Measurements from ENCODE around the gene CDKN1C.

Gene CDKN1C

GRCh38 chr11:2916114-2916891 is 30.7 kb upstream of the CDKN1C start:
- H3K4me1 Mint-ChIP-seq: no peaks in the 10 kb centered on the region
- H3K27me3 Mint-ChIP-seq (ENCODE audit: low read depth): peaks cover 5% of the 10 kb centered on the region
- no peak for TF ChIP-seq CTCF (IDR thresholded peaks at IDR 0.05; ENCODE audit: unreplicated experiment in 3 of 3)
- no peaks in the 10 kb centered on the region for H3K36me3 Mint-ChIP-seq (ENCODE audit: low read depth)
- no peak overlapping the region for H3K4me3 Mint-ChIP-seq
- H3K27ac Mint-ChIP-seq: no peak overlapping the region
- H3K9me3 Mint-ChIP-seq: no peaks in the 10 kb centered on the region

DNA sequence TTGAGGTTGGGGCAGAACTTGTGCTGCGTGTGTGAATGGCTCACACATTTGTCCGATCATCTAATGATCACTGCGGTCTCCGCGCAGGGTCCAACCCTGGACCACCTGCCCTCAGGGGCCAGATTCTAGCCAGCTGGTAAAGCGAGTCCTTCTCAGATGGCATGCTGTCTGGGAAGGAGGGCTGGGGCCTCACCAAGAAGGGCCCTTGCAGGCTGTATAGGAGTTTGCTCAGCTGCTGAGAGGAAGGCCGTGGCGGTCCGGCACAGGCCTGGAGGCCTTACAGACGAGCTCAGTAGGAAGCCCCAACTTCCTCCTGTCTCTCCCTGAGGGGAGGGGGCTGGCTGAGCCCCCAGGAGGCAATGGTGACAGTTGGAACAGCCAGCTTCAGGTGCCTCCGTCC is 29.9 kb upstream of the CDKN1C start:
- Mint-ChIP-seq H3K9me3 (no peaks in the 10 kb centered on the region), H3K36me3 (ENCODE audit: low read depth) (no peaks in the 10 kb centered on the region), H3K27ac (no peak overlapping the region), H3K27me3 (ENCODE audit: low read depth) (peaks cover 5% of the 10 kb centered on the region), H3K4me3 (no peak overlapping the region), H3K4me1 (no peaks in the 10 kb centered on the region)
- no peak for TF ChIP-seq CTCF (IDR thresholded peaks at IDR 0.05; ENCODE audit: unreplicated experiment in 3 of 3)

- no peak overlapping the region for H3K27ac Mint-ChIP-seq
- peaks cover 5% of the 10 kb centered on the region for H3K27me3 Mint-ChIP-seq (ENCODE audit: low read depth)
- H3K4me1 Mint-ChIP-seq: no peaks in the 10 kb centered on the region
- no peaks in the 10 kb centered on the region for H3K9me3 Mint-ChIP-seq
- no peak overlapping the region for H3K4me3 Mint-ChIP-seq
- no peaks in the 10 kb centered on the region for H3K36me3 Mint-ChIP-seq (ENCODE audit: low read depth)
- no peak for TF ChIP-seq CTCF (IDR thresholded peaks at IDR 0.05; ENCODE audit: unreplicated experiment in 3 of 3)
Measured at GRCh38 chr11:2914455-2915195, 29.1 kb upstream of the CDKN1C start.

- H3K4me1 Mint-ChIP-seq: no peaks in the 10 kb centered on the region
- H3K9me3 Mint-ChIP-seq: no peaks in the 10 kb centered on the region
- no peaks in the 10 kb centered on the region for H3K36me3 Mint-ChIP-seq (ENCODE audit: low read depth)
- H3K4me3 Mint-ChIP-seq: no peak overlapping the region
- TF ChIP-seq CTCF (IDR thresholded peaks at IDR 0.05; ENCODE audit: unreplicated experiment in 3 of 3): no peak
- peaks cover 5% of the 10 kb centered on the region for H3K27me3 Mint-ChIP-seq (ENCODE audit: low read depth)
- no peak overlapping the region for H3K27ac Mint-ChIP-seq
Measured at GRCh38 chr11:2913776-2914175, 28.2 kb upstream of the CDKN1C start.

DNA sequence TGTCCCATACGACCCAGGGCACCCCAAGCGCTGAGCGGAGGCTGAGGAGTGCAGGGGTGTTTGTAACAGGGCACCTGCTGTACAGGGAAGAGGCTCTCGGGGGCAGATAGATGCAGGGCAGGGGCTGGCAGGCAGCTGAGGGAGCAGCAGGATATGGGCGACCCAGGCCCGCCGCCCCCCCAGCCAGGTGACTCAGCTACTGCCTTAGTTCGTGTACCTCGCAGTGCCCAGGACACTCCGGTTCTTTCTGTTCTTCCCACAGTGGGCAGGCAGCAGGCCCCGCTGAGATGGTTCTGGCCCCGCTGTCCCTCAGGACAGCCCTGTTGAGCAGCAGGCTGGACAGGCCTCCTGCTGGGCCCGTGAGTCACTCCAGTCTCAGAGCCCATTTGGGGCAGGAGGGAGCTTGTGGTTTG is 27.4 kb upstream of the CDKN1C start:
- no peaks in the 10 kb centered on the region for H3K36me3 Mint-ChIP-seq (ENCODE audit: low read depth)
- H3K9me3 Mint-ChIP-seq: no peaks in the 10 kb centered on the region

More for the DNA sequence above, 27.4 kb upstream of the CDKN1C start:
- Mint-ChIP-seq H3K4me3 (no peak overlapping the region), H3K27me3 (ENCODE audit: low read depth) (peaks cover 5% of the 10 kb centered on the region), H3K4me1 (no peaks in the 10 kb centered on the region), H3K27ac (no peak overlapping the region)
- no peak for TF ChIP-seq CTCF (IDR thresholded peaks at IDR 0.05; ENCODE audit: unreplicated experiment in 3 of 3)

Measured in nephron (organoid).